Activated T-helper 1 cell treated with anti-CD3 and anti-CD28 coated beads, Interleukin-12 subunit alpha, Interleukin-12 subunit beta, Interleukin-2, Interleukin-4 antibody, amounts not matched to agents 30 ng/mL and 10 ng/mL and 1 ng/mL, durations not matched to agents 14 hours and 24 hours and 36 hours (primary cell): ENCODE data around the gene EIF4G3. TPM values are rescaled to one million over a fixed set of nuclear protein-coding genes. Genes with fewer than 3 reads are reported as not detected.
"Not testable (repeated sequence)": the region's sequence is repeated elsewhere in the genome, so short reads cannot be mapped to it uniquely, and the experiment has no call there.

Experiments used
- DNase-seq: peaks from one replicate; pipeline ENCODE4 v3.0.0; 2021; ENCODE audit warnings: low spot score
- H3K27ac Mint-ChIP-seq: one replicate; pipeline ENCODE4 v1.8.0; 2021; ENCODE audit warnings: mild to moderate bottlenecking, mixed read lengths
- H3K27me3 Mint-ChIP-seq: one replicate; pipeline ENCODE4 v1.8.0; 2022; ENCODE audit warnings: mild to moderate bottlenecking, moderate library complexity, mixed read lengths; ENCODE audit not compliant: insufficient read depth
- H3K36me3 Mint-ChIP-seq: one replicate; pipeline ENCODE4 v1.8.0; 2021; ENCODE audit warnings: low read depth, mixed read lengths
- H3K4me1 Mint-ChIP-seq: one replicate; pipeline ENCODE4 v1.8.0; 2021; ENCODE audit warnings: low read depth, mixed read lengths
- H3K4me3 Mint-ChIP-seq: one replicate; pipeline ENCODE4 v1.8.0; 2021; ENCODE audit warnings: mild to moderate bottlenecking, moderate library complexity, mixed read lengths
- H3K9me3 Mint-ChIP-seq: one replicate; pipeline ENCODE4 v1.8.0; 2021; ENCODE audit warnings: mixed read lengths
- intact Hi-C: fragments of 100-400 bp; cut with micrococcal nuclease; formaldehyde crosslinking; loops from one replicate; pipeline ENCODE4 v1.15.1; 2024
- total RNA-seq: library from RNA; stranded (reverse); gene quantifications from 2 replicates; pipeline ENCODE4 v1.2.3, GENCODE V29; 2022

Gene EIF4G3, protein sequence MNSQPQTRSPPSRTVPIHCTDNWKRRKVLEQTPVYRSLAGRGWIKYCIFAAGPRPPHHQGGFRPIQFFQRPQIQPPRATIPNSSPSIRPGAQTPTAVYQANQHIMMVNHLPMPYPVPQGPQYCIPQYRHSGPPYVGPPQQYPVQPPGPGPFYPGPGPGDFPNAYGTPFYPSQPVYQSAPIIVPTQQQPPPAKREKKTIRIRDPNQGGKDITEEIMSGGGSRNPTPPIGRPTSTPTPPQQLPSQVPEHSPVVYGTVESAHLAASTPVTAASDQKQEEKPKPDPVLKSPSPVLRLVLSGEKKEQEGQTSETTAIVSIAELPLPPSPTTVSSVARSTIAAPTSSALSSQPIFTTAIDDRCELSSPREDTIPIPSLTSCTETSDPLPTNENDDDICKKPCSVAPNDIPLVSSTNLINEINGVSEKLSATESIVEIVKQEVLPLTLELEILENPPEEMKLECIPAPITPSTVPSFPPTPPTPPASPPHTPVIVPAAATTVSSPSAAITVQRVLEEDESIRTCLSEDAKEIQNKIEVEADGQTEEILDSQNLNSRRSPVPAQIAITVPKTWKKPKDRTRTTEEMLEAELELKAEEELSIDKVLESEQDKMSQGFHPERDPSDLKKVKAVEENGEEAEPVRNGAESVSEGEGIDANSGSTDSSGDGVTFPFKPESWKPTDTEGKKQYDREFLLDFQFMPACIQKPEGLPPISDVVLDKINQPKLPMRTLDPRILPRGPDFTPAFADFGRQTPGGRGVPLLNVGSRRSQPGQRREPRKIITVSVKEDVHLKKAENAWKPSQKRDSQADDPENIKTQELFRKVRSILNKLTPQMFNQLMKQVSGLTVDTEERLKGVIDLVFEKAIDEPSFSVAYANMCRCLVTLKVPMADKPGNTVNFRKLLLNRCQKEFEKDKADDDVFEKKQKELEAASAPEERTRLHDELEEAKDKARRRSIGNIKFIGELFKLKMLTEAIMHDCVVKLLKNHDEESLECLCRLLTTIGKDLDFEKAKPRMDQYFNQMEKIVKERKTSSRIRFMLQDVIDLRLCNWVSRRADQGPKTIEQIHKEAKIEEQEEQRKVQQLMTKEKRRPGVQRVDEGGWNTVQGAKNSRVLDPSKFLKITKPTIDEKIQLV (N-terminal part only)
- 67.5 and 69.3 TPM in 2 replicates for total RNA-seq

DNA sequence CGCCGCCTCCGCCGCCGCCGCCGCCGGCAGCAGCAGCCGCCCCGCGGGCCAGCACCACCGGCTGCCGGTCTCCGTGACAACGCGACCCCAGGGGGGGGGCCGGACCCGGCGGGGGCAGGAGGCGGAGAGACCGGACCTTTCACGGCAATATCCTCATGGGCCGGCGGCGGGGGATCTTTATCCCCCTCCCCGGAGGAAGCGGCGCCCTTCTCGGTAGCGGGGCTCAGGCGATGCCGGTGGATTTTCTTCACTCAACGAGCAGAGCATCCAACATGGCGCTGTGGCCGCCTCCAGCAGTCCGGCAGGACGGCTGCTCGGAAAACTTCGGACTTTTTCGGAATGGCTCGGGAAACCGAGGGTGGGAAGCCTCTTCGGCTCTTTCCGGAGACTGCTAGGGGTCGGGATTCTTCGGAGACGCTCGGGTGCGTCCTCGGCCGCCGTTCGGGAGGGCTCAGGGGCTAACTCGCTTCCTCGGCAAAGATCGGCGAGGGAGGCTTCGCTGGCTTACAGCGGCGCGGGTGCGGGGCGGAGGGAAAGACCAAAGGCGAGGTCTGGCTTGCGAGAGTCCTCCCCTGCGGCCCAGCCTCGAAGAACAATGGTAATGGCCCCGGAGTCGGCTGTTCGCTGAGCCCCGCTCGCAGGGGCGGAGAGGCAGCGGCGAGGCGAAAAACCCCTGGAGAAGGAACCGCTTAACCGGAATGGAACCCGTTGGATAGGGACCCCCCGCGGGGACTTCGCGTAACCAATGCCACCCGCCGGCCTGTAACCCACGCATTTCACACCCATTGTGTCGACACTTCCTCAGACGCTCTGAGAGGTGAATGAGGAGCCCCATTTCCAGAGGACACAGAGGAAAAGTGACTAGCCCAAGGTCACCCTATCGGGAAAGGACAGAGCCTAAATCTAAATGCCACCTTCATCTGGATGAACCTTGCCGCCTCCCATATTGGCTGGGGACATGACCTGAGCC, at the start of gene EIF4G3:
EIF4G3 (minus strand) TSS at position 312 of the 970 bp plus-strand sequence. CDS start 174,155 bp downstream, outside the sequence.
- H3K27ac Mint-ChIP-seq: peak within 1 kb of the TSS; percentile 94
- intact Hi-C loops: loop anchor here (1.0 to 5.0 kb wide), 3 partner anchors 115 to 390 kb away; partner anchors contain the start of genes ECE1 and HP1BP3
- H3K4me3 Mint-ChIP-seq: peak within 1 kb of the TSS; percentile 89
- DNase-seq: peak; percentile 99
- H3K9me3 Mint-ChIP-seq: no peaks in the 10 kb centered on the region
- peaks cover 25% of the 10 kb centered on the region for H3K4me1 Mint-ChIP-seq
- peaks cover 10% of the 10 kb centered on the region for H3K36me3 Mint-ChIP-seq
- H3K27me3 Mint-ChIP-seq: no peaks in the 10 kb centered on the region

DNA sequence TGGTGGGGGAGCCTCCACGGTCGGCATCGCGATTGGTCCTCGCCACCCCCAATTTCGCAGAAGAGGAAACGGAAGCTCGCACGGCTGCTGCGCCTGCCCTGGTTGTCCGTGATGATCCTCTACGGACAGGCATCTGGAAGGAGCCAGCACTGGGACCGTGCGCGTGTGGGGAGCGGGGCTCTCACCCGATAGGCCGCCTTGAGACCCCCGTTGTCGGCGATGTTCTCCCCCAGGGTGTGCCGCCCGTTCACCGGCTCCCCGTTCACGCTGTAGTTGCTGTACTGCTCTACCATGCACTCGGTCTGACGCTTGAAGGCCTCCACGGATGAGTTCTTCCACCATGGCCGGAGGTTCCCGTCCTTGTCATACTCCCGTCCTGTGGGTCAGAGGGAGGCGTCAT, 48.4 kb upstream of the EIF4G3 start:
- Mint-ChIP-seq H3K27ac (no peak overlapping the region), H3K36me3 (peaks cover 30% of the 10 kb centered on the region), H3K4me1 (no peaks in the 10 kb centered on the region), H3K9me3 (no peaks in the 10 kb centered on the region), H3K4me3 (no peak overlapping the region), H3K27me3 (no peaks in the 10 kb centered on the region)
- intact Hi-C loops: no loop called here
- DNase-seq: no peak

- intact Hi-C loops: no loop called here
- DNase-seq: no peak
- no peaks in the 10 kb centered on the region for H3K4me1 Mint-ChIP-seq
- H3K4me3 Mint-ChIP-seq: no peak overlapping the region
- peaks cover 27% of the 10 kb centered on the region for H3K36me3 Mint-ChIP-seq
- H3K27me3 Mint-ChIP-seq: no peaks in the 10 kb centered on the region
- H3K9me3 Mint-ChIP-seq: no peaks in the 10 kb centered on the region
- no peak overlapping the region for H3K27ac Mint-ChIP-seq
Observed at GRCh38 chr1:21220815-21221214, 44.1 kb upstream of the EIF4G3 start.

DNA sequence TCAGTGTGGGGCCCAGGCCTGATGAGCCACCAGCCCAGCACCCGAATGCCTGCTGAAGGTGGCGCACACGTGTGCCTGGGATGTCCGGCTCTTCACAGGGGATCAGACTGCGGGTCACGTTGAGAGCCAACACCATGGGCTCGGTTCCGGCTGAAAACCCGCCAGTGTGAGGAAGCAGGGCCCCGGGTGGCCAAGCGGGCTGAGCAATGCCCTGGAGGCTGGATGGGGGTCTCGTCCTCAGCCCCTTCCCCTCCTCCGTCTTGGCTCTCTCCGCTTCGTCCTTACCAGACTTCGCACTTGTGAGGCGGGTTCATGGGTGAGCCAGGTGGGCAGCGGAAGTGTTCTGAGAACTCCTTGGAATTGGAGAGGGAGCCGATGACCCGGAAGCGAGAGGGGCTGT, 43.0 kb upstream of the EIF4G3 start:
- H3K4me3 Mint-ChIP-seq: no peak overlapping the region
- H3K9me3 Mint-ChIP-seq: no peaks in the 10 kb centered on the region
- intact Hi-C loops: no loop called here
- no peak overlapping the region for H3K27ac Mint-ChIP-seq
- peaks cover 24% of the 10 kb centered on the region for H3K36me3 Mint-ChIP-seq
- H3K4me1 Mint-ChIP-seq: no peaks in the 10 kb centered on the region
- H3K27me3 Mint-ChIP-seq: no peaks in the 10 kb centered on the region
- no peak for DNase-seq

- Mint-ChIP-seq H3K9me3 (no peaks in the 10 kb centered on the region), H3K27ac (no peak overlapping the region), H3K36me3 (peaks cover 14% of the 10 kb centered on the region), H3K4me3 (no peak overlapping the region), H3K27me3 (no peaks in the 10 kb centered on the region), H3K4me1 (no peaks in the 10 kb centered on the region)
- DNase-seq: no peak
- intact Hi-C loops: loop anchor here (1.0 kb wide), 1 partner anchor 150 kb away; no protein-coding TSS in a partner anchor
Observed at GRCh38 chr1:21217812-21218596, 41.3 kb upstream of the EIF4G3 start.

- peak; percentile 51 for DNase-seq
- Mint-ChIP-seq H3K27ac (no peak overlapping the region), H3K4me3 (no peak overlapping the region), H3K36me3 (peaks cover 13% of the 10 kb centered on the region), H3K9me3 (no peaks in the 10 kb centered on the region), H3K4me1 (no peaks in the 10 kb centered on the region), H3K27me3 (no peaks in the 10 kb centered on the region)
- intact Hi-C loops: loop anchor here (1.0 kb wide), 1 partner anchor 151 kb away; no protein-coding TSS in a partner anchor
Observed at GRCh38 chr1:21216835-21217811, 40.4 kb upstream of the EIF4G3 start.

- intact Hi-C loops: no loop called here
- no peak overlapping the region for H3K4me3 Mint-ChIP-seq
- H3K9me3 Mint-ChIP-seq: no peaks in the 10 kb centered on the region
- peaks cover 2% of the 10 kb centered on the region for H3K27me3 Mint-ChIP-seq
- no peak overlapping the region for H3K27ac Mint-ChIP-seq
- peaks cover 4% of the 10 kb centered on the region for H3K36me3 Mint-ChIP-seq
- no peak for DNase-seq
- H3K4me1 Mint-ChIP-seq: peaks cover 8% of the 10 kb centered on the region
Observed at GRCh38 chr1:21212126-21212525, 35.4 kb upstream of the EIF4G3 start.

GRCh38 chr1:21208137-21208700, 31.5 kb upstream of the EIF4G3 start:
- H3K4me3 Mint-ChIP-seq, H3K27me3 Mint-ChIP-seq, intact Hi-C loops, H3K4me1 Mint-ChIP-seq, H3K27ac Mint-ChIP-seq, DNase-seq, H3K9me3 Mint-ChIP-seq, H3K36me3 Mint-ChIP-seq: not testable (repeated sequence)

- Mint-ChIP-seq H3K9me3 (no peaks in the 10 kb centered on the region), H3K36me3 (no peaks in the 10 kb centered on the region), H3K27ac (no peak overlapping the region), H3K4me1 (peaks cover 8% of the 10 kb centered on the region), H3K4me3 (no peak overlapping the region), H3K27me3 (peaks cover 2% of the 10 kb centered on the region)
- no peak for DNase-seq
- intact Hi-C loops: no loop called here
Observed at GRCh38 chr1:21206117-21206516, 29.4 kb upstream of the EIF4G3 start.

GRCh38 chr1:21205416-21205815, 28.7 kb upstream of the EIF4G3 start:
- Mint-ChIP-seq H3K36me3 (no peaks in the 10 kb centered on the region), H3K4me3 (no peak overlapping the region), H3K27me3 (peaks cover 1% of the 10 kb centered on the region), H3K4me1 (peaks cover 8% of the 10 kb centered on the region), H3K9me3 (no peaks in the 10 kb centered on the region), H3K27ac (no peak overlapping the region)
- intact Hi-C loops: no loop called here
- no peak for DNase-seq
